ENCODE data around the gene ITPK1.

Gene ITPK1

GRCh38 chr14:93100100-93100499 is 15.6 kb downstream of the ITPK1 start:
- Histone ChIP-seq H3K9me3 (ENCODE audit: control insufficient read depth, insufficient read depth, low read length) (no peaks in the 10 kb centered on the region), H3K27me3 (ENCODE audit: control insufficient read depth, insufficient read depth, low read length) (no peaks in the 10 kb centered on the region), H3K36me3 (ENCODE audit: control insufficient read depth, insufficient read depth, low read length) (no peaks in the 10 kb centered on the region), H3K9ac (ENCODE audit: low read depth, low read length) (no peak overlapping the region), H3K4me3 (ENCODE audit: low read depth, low read length) (no peak overlapping the region), H3K4me1 (ENCODE audit: control insufficient read depth, insufficient read depth, low read length) (peaks cover 6% of the 10 kb centered on the region)

GRCh38 chr14:93099643-93100042 is 16.1 kb downstream of the ITPK1 start:
- no peak overlapping the region for H3K9ac ChIP-seq (ENCODE audit: low read depth, low read length)
- no peaks in the 10 kb centered on the region for H3K36me3 ChIP-seq (ENCODE audit: control insufficient read depth, insufficient read depth, low read length)
- peaks cover 5% of the 10 kb centered on the region for H3K4me1 ChIP-seq (ENCODE audit: control insufficient read depth, insufficient read depth, low read length)
- no peak overlapping the region for H3K4me3 ChIP-seq (ENCODE audit: low read depth, low read length)
- no peaks in the 10 kb centered on the region for H3K27me3 ChIP-seq (ENCODE audit: control insufficient read depth, insufficient read depth, low read length)
- no peaks in the 10 kb centered on the region for H3K9me3 ChIP-seq (ENCODE audit: control insufficient read depth, insufficient read depth, low read length)

- Histone ChIP-seq H3K9me3 (ENCODE audit: control insufficient read depth, insufficient read depth, low read length) (no peaks in the 10 kb centered on the region), H3K9ac (ENCODE audit: low read depth, low read length) (no peak overlapping the region), H3K36me3 (ENCODE audit: control insufficient read depth, insufficient read depth, low read length) (no peaks in the 10 kb centered on the region), H3K4me1 (ENCODE audit: control insufficient read depth, insufficient read depth, low read length) (peaks cover 3% of the 10 kb centered on the region), H3K4me3 (ENCODE audit: low read depth, low read length) (no peak overlapping the region), H3K27me3 (ENCODE audit: control insufficient read depth, insufficient read depth, low read length) (no peaks in the 10 kb centered on the region)
These were observed 16.5 kb downstream of the ITPK1 start for GRCh38 chr14:93099196-93099595.

GRCh38 chr14:93096691-93097322 is 18.9 kb downstream of the ITPK1 start:
- peaks cover 3% of the 10 kb centered on the region for H3K4me1 ChIP-seq (ENCODE audit: control insufficient read depth, insufficient read depth, low read length)
- no peaks in the 10 kb centered on the region for H3K9me3 ChIP-seq (ENCODE audit: control insufficient read depth, insufficient read depth, low read length)
- no peak overlapping the region for H3K4me3 ChIP-seq (ENCODE audit: low read depth, low read length)
- H3K36me3 ChIP-seq (ENCODE audit: control insufficient read depth, insufficient read depth, low read length) = no peaks in the 10 kb centered on the region
- H3K9ac ChIP-seq (ENCODE audit: low read depth, low read length) = no peak overlapping the region
- no peaks in the 10 kb centered on the region for H3K27me3 ChIP-seq (ENCODE audit: control insufficient read depth, insufficient read depth, low read length)

- Histone ChIP-seq H3K36me3 (ENCODE audit: control insufficient read depth, insufficient read depth, low read length) (no peaks in the 10 kb centered on the region), H3K4me3 (ENCODE audit: low read depth, low read length) (no peak overlapping the region), H3K27me3 (ENCODE audit: control insufficient read depth, insufficient read depth, low read length) (no peaks in the 10 kb centered on the region), H3K9me3 (ENCODE audit: control insufficient read depth, insufficient read depth, low read length) (no peaks in the 10 kb centered on the region), H3K4me1 (ENCODE audit: control insufficient read depth, insufficient read depth, low read length) (no peaks in the 10 kb centered on the region), H3K9ac (ENCODE audit: low read depth, low read length) (no peak overlapping the region)
These were observed 19.8 kb downstream of the ITPK1 start for GRCh38 chr14:93095742-93096510.

GRCh38 chr14:93094121-93094918 is 21.4 kb downstream of the ITPK1 start:
- no peaks in the 10 kb centered on the region for H3K9me3 ChIP-seq (ENCODE audit: control insufficient read depth, insufficient read depth, low read length)
- H3K9ac ChIP-seq (ENCODE audit: low read depth, low read length) = no peak overlapping the region
- H3K4me1 ChIP-seq (ENCODE audit: control insufficient read depth, insufficient read depth, low read length) = no peaks in the 10 kb centered on the region
- no peaks in the 10 kb centered on the region for H3K36me3 ChIP-seq (ENCODE audit: control insufficient read depth, insufficient read depth, low read length)
- H3K27me3 ChIP-seq (ENCODE audit: control insufficient read depth, insufficient read depth, low read length) = no peaks in the 10 kb centered on the region
- H3K4me3 ChIP-seq (ENCODE audit: low read depth, low read length) = no peak overlapping the region

GRCh38 chr14:93092606-93093556 is 22.8 kb downstream of the ITPK1 start:
- H3K9ac ChIP-seq (ENCODE audit: low read depth, low read length) = no peak overlapping the region

GRCh38 chr14:93091666-93092065 is 24.1 kb downstream of the ITPK1 start:
- no peaks in the 10 kb centered on the region for H3K36me3 ChIP-seq (ENCODE audit: control insufficient read depth, insufficient read depth, low read length)
- H3K4me1 ChIP-seq (ENCODE audit: control insufficient read depth, insufficient read depth, low read length) = peaks cover 2% of the 10 kb centered on the region
- H3K27me3 ChIP-seq (ENCODE audit: control insufficient read depth, insufficient read depth, low read length) = no peaks in the 10 kb centered on the region
- H3K9me3 ChIP-seq (ENCODE audit: control insufficient read depth, insufficient read depth, low read length) = no peaks in the 10 kb centered on the region
- no peak overlapping the region for H3K9ac ChIP-seq (ENCODE audit: low read depth, low read length)
- H3K4me3 ChIP-seq (ENCODE audit: low read depth, low read length) = no peak overlapping the region

More at GRCh38 chr14:93092606-93093556, 22.8 kb downstream of the ITPK1 start:
- no peaks in the 10 kb centered on the region for H3K36me3 ChIP-seq (ENCODE audit: control insufficient read depth, insufficient read depth, low read length)
- H3K4me1 ChIP-seq (ENCODE audit: control insufficient read depth, insufficient read depth, low read length) = no peaks in the 10 kb centered on the region
- no peaks in the 10 kb centered on the region for H3K9me3 ChIP-seq (ENCODE audit: control insufficient read depth, insufficient read depth, low read length)
- H3K4me3 ChIP-seq (ENCODE audit: low read depth, low read length) = no peak overlapping the region
- no peaks in the 10 kb centered on the region for H3K27me3 ChIP-seq (ENCODE audit: control insufficient read depth, insufficient read depth, low read length)

- H3K4me3 ChIP-seq (ENCODE audit: low read depth, low read length) = no peak overlapping the region
- no peak overlapping the region for H3K9ac ChIP-seq (ENCODE audit: low read depth, low read length)
- H3K36me3 ChIP-seq (ENCODE audit: control insufficient read depth, insufficient read depth, low read length) = no peaks in the 10 kb centered on the region
- no peaks in the 10 kb centered on the region for H3K9me3 ChIP-seq (ENCODE audit: control insufficient read depth, insufficient read depth, low read length)
- no peaks in the 10 kb centered on the region for H3K27me3 ChIP-seq (ENCODE audit: control insufficient read depth, insufficient read depth, low read length)
- H3K4me1 ChIP-seq (ENCODE audit: control insufficient read depth, insufficient read depth, low read length) = peaks cover 5% of the 10 kb centered on the region
These were observed 24.7 kb downstream of the ITPK1 start for GRCh38 chr14:93090826-93091555.

- H3K9me3 ChIP-seq (ENCODE audit: control insufficient read depth, insufficient read depth, low read length) = no peaks in the 10 kb centered on the region
- H3K4me3 ChIP-seq (ENCODE audit: low read depth, low read length) = no peak overlapping the region
- H3K27me3 ChIP-seq (ENCODE audit: control insufficient read depth, insufficient read depth, low read length) = no peaks in the 10 kb centered on the region
These were observed 26.0 kb downstream of the ITPK1 start for GRCh38 chr14:93089521-93090269.

More at GRCh38 chr14:93089521-93090269, 26.0 kb downstream of the ITPK1 start:
- Histone ChIP-seq H3K4me1 (ENCODE audit: control insufficient read depth, insufficient read depth, low read length) (peaks cover 10% of the 10 kb centered on the region), H3K36me3 (ENCODE audit: control insufficient read depth, insufficient read depth, low read length) (no peaks in the 10 kb centered on the region), H3K9ac (ENCODE audit: low read depth, low read length) (no peak overlapping the region)
